Thymus (tissue), 14 donors: Measurements from ENCODE around the gene TRMT13. TPM values are rescaled to one million over a fixed set of nuclear protein-coding genes. Genes with fewer than 3 reads are reported as not detected.

Experiments
- DNase-seq, 9 donors: peaks; one replicate each; pipeline ENCODE4 v3.0.0-alpha.2; 2013; ENCODE audit warnings: low spot score in 9 of 9, low read depth in 6 of 9, missing footprints in 1 of 9
- H3K27ac ChIP-seq, 2 donors: one replicate each; pipeline ENCODE4 v1.5.1; 2013; ENCODE audit warnings: control low read depth in 1 of 2, low read depth in 1 of 2, low read length in 1 of 2, mild to moderate bottlenecking in 1 of 2, moderate library complexity in 1 of 2
- H3K27me3 ChIP-seq, 2 donors: one replicate each; pipeline ENCODE4 v1.5.1; 2013; ENCODE audit warnings: low read length in 1 of 2; ENCODE audit not compliant: control insufficient read depth in 2 of 2, insufficient read depth in 1 of 2
- H3K36me3 ChIP-seq, 2 donors: one replicate each; pipeline ENCODE4 v1.5.1; 2013; ENCODE audit warnings: low read length in 1 of 2, mild to moderate bottlenecking in 1 of 2, moderate library complexity in 1 of 2; ENCODE audit not compliant: control insufficient read depth in 2 of 2, insufficient read depth in 2 of 2
- H3K4me1 ChIP-seq, 2 donors: one replicate each; pipeline ENCODE4 v1.5.1; 2013; ENCODE audit warnings: low read length in 2 of 2; ENCODE audit not compliant: control insufficient read depth in 2 of 2, insufficient read depth in 2 of 2
- H3K4me3 ChIP-seq, 2 donors: one replicate each; pipeline ENCODE4 v1.5.1; 2013; ENCODE audit warnings: low read length in 2 of 2, control low read depth in 1 of 2, mild to moderate bottlenecking in 1 of 2
- H3K9me3 ChIP-seq, 2 donors: one replicate each; pipeline ENCODE4 v1.5.1; 2013; ENCODE audit warnings: low read length in 1 of 2, mild to moderate bottlenecking in 1 of 2; ENCODE audit not compliant: control insufficient read depth in 2 of 2, insufficient read depth in 1 of 2
- WGBS: extraction: QIAGEN DNeasy Blood & Tissue Kit; methylation state at CpG from one replicate; pipeline ENCODE4 v1.1.7; 2013; 5-methylcytosine and 5-hydroxymethylcytosine counted together
- long read RNA-seq, 10 donors: transcript quantifications; one replicate each; lab custom pipeline, GENCODE V29; 2026
- polyA plus RNA-seq: library from polyadenylated mRNA; stranded (reverse); fragments of 200-250 nt; gene quantifications from one replicate; pipeline ENCODE4 v1.2.3, GENCODE V29; 2013
- total RNA-seq: library from RNA; stranded (reverse); fragments of 120-200 nt; gene quantifications from one replicate; pipeline ENCODE4 v1.2.4, GENCODE V29; 2013
- donor health status: healthy.

Gene TRMT13, protein sequence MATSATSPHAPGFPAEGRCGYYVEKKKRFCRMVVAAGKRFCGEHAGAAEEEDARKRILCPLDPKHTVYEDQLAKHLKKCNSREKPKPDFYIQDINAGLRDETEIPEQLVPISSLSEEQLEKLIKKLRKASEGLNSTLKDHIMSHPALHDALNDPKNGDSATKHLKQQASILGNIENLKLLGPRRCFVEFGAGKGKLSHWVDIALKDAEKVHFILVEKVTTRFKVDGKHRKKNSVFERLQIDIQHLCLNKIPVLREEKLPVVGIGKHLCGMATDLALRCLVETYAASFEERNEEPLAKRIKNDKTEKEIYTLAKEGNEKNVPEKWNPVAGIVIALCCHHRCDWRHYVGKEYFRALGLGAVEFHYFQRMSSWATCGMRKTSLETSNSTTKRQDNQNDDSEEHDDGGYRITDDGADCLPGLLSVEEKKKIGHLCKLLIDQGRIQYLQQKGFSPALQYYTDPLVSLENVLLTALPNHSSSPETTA
- total RNA-seq (15.8 TPM), polyA plus RNA-seq (24.7 TPM)
- long read RNA-seq, donor 1, partial matches to known transcripts, result 0 of 1 reads
- long read RNA-seq, donor 1, other reads (novel, unspliced or antisense), result 0 of 1 reads
- long read RNA-seq, donor 2, partial matches to known transcripts, result 77 of 79 reads
- long read RNA-seq, donor 2, other reads (novel, unspliced or antisense), result 0 of 79 reads
- long read RNA-seq, donor 3, partial matches to known transcripts, result 0 of 5 reads
- long read RNA-seq, donor 3, other reads (novel, unspliced or antisense), result 0 of 5 reads
- long read RNA-seq, donor 4, partial matches to known transcripts, result 6 of 6 reads
- long read RNA-seq, donor 4, other reads (novel, unspliced or antisense), result 0 of 6 reads
- long read RNA-seq, donor 5, partial matches to known transcripts, result 5 of 11 reads
- long read RNA-seq, donor 5, other reads (novel, unspliced or antisense), result 0 of 11 reads
- long read RNA-seq, donor 6, partial matches to known transcripts, result 0 of 1 reads
- long read RNA-seq, donor 6, other reads (novel, unspliced or antisense), result 0 of 1 reads
- long read RNA-seq, donor 7, partial matches to known transcripts, result 17 of 20 reads
- long read RNA-seq, donor 7, other reads (novel, unspliced or antisense), result 0 of 20 reads
- long read RNA-seq, donor 8, partial matches to known transcripts, result 0 of 1 reads
- long read RNA-seq, donor 8, other reads (novel, unspliced or antisense), result 0 of 1 reads
- long read RNA-seq, donor 9, partial matches to known transcripts, result 0 of 2 reads
- long read RNA-seq, donor 9, other reads (novel, unspliced or antisense), result 0 of 2 reads
- long read RNA-seq, donor 10, partial matches to known transcripts, result 0 of 1 reads
- long read RNA-seq, donor 10, other reads (novel, unspliced or antisense), result 0 of 1 reads

DNA sequence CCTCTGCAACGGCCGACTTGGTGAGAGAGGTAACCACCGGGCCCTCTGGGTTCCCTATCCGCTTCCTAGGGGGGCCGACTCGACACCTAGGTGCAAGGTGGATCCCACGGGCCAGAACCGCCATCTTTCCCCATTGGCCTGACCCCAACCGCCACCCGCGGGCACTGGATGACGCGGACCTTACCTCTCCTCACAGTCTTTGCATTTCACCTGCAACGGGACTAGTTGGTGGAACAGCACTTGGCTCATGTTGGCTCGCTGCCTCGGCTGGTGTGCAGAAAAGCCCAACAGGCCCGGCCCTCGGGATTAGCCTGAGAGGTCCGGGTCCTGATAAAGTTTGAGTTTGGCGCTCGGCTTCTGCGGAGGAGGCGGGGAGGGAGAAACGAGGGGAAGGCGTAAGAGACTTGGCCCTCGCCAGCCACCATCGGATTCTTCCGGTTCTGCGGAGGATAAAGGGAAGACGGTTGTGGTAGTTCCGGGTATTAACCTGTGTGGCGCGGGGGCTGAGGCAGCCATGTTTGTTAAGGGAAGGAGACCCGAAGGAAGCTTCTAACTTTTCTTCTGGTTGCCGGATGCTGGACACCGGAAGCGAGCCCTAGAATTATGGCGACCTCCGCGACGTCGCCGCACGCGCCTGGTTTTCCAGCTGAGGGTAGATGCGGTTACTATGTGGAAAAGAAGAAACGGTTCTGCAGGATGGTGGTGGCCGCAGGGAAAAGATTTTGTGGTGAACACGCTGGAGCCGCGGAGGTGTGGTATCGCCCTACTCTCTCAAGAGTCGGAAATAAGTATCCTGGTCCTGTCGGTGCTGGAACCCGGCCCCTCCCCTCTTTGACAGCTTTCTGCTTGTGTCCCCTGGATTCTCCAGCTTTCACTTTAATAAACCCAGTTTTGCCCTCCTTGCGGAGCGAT is at the start of gene TRMT13, which contains the start of gene SASS6:
Gene TRMT13 (plus strand): TSS at position 598 of the 912 bp plus-strand sequence. CDS start 6 bp downstream, at position 604.
Gene SASS6 (minus strand): TSS at position 365 of the 912 bp plus-strand sequence. CDS start 116 bp downstream, at position 249.
- H3K27ac ChIP-seq, result peak within 1 kb of the TSS; percentile 18 to 75
- H3K27me3 ChIP-seq, result no peaks in the 10 kb centered on the region
- peak within 1 kb of the TSS; percentile 65 to 87 for H3K4me3 ChIP-seq
- WGBS, result under 1% methylated on average over 57 of the region's 57 CpGs
- H3K36me3 ChIP-seq, result peaks cover 8 to 11% of the 10 kb centered on the region in 2 donors
- DNase-seq, result peak; percentile 89 to 99 (median 96)
- H3K4me1 ChIP-seq, result peaks cover 7 to 15% of the 10 kb centered on the region in 2 donors
- H3K9me3 ChIP-seq, result no peaks in the 10 kb centered on the region

DNA sequence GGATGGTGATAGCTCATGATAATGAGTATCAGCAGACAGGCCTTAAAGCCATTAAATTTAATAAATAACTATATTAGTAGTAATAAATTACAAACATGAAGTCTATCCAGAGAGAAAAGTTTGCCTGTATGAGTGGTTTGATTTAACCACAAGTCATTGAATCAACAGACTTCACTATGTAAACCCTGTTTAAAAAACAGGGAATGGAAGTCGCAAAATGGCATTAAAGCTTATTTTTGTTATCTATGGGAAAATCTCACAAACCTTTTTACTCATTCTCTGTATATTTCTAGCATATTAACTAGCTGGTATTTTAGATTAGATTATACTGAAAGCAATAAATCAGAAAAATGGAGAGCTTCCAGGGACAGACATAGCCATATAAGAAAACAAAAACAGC is 45.6 kb upstream of the TRMT13 start:
- no peak overlapping the region for H3K4me3 ChIP-seq
- WGBS, result 97% methylated on average over 1 of the region's 1 CpG
- no peaks in the 10 kb centered on the region for H3K27me3 ChIP-seq
- no peaks in the 10 kb centered on the region for H3K4me1 ChIP-seq
- peaks cover 5 to 28% of the 10 kb centered on the region in 2 donors for H3K36me3 ChIP-seq
- no peaks in the 10 kb centered on the region for H3K9me3 ChIP-seq
- no peak overlapping the region for H3K27ac ChIP-seq
- no peak for DNase-seq

DNA sequence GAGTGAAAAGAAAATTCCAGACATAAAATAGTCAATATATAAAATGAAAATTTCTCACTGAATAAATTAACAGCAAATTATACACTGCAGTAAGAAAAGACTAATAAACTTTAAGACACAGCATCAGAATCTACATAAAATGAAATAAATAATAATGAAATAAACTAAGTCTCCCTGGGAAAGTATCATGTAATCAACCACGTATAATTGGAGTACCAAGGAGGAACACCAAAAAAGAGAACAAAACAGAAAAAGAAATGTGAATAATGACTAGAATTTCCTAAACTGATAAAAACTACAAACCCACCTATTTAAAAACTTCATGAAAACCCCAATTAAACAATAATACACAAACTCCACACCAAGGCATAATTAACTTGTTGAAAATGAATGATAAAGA is 43.9 kb upstream of the TRMT13 start:
- Histone ChIP-seq H3K27me3 (no peaks in the 10 kb centered on the region), H3K4me1 (no peaks in the 10 kb centered on the region), H3K36me3 (peaks cover 11 to 34% of the 10 kb centered on the region in 2 donors), H3K4me3 (no peak overlapping the region), H3K9me3 (no peaks in the 10 kb centered on the region), H3K27ac (no peak overlapping the region)
- DNase-seq, result no peak
- WGBS, result 98% methylated on average over 1 of the region's 1 CpG

- H3K27ac ChIP-seq, result no peak overlapping the region
- no peaks in the 10 kb centered on the region for H3K9me3 ChIP-seq
- no peak overlapping the region for H3K4me3 ChIP-seq
- WGBS, result 98% methylated on average over 3 of the region's 3 CpGs
- no peak for DNase-seq
- peaks cover 11 to 31% of the 10 kb centered on the region in 2 donors for H3K36me3 ChIP-seq
- no peaks in the 10 kb centered on the region for H3K27me3 ChIP-seq
- no peaks in the 10 kb centered on the region for H3K4me1 ChIP-seq
Observed at GRCh38 chr1:100090471-100090870, 42.5 kb upstream of the TRMT13 start.

DNA sequence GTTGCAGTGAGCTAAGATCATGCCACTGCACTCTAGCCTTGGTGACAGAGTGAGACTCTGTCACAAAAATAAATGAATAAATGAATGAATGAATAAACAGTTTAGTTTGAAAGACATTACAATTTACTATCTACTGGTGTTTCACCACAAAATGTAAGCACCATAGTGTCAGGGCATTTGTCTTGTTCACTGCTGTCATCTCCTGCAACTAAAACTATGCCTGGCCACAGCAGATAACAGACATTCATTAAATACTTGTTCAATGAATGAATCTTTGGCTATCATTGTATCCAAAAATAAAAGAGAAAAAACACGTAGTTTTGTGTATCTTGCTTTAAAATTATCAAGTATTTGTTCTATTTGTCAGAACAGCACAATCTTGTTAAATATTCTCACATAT is 32.8 kb upstream of the TRMT13 start:
- Histone ChIP-seq H3K27ac (no peak overlapping the region), H3K36me3 (peaks cover 14 to 39% of the 10 kb centered on the region in 2 donors), H3K27me3 (no peaks in the 10 kb centered on the region), H3K4me1 (no peaks in the 10 kb centered on the region), H3K9me3 (no peaks in the 10 kb centered on the region), H3K4me3 (no peak overlapping the region)
- 99% methylated on average over 1 of the region's 1 CpG for WGBS
- no peak for DNase-seq

DNA sequence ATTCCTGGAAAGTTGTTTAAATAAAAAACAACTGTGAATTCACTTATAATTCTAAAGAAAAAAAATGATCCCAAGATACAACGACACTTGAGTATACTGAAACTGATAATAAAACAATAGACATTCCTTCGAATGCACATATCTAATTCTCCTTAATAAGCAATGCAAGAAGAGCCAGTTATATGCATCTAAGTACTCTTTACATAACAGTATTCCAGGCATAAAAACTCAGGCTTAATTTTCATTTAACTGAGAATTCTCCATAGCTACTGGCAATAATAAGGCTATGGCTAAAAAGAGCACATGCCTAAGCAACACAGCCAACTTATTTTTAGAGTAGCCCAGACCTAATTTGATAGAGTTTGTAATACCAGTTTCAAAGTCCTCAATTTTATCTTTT is 31.4 kb upstream of the TRMT13 start:
- no peak overlapping the region for H3K27ac ChIP-seq
- H3K36me3 ChIP-seq, result peaks cover 14 to 42% of the 10 kb centered on the region in 2 donors
- H3K4me1 ChIP-seq, result no peaks in the 10 kb centered on the region
- H3K4me3 ChIP-seq, result no peak overlapping the region
- no peaks in the 10 kb centered on the region for H3K27me3 ChIP-seq
- no peak for DNase-seq
- 97% methylated on average over 2 of the region's 2 CpGs for WGBS
- no peaks in the 10 kb centered on the region for H3K9me3 ChIP-seq

GRCh38 chr1:100107696-100108095 is 25.3 kb upstream of the TRMT13 start:
- Histone ChIP-seq H3K36me3 (peaks cover 5 to 37% of the 10 kb centered on the region in 2 donors), H3K4me1 (no peaks in the 10 kb centered on the region), H3K27ac (no peak overlapping the region), H3K9me3 (no peaks in the 10 kb centered on the region), H3K4me3 (no peak overlapping the region), H3K27me3 (no peaks in the 10 kb centered on the region)
- WGBS, result 99% methylated on average over 4 of the region's 4 CpGs
- DNase-seq, result no peak

DNA sequence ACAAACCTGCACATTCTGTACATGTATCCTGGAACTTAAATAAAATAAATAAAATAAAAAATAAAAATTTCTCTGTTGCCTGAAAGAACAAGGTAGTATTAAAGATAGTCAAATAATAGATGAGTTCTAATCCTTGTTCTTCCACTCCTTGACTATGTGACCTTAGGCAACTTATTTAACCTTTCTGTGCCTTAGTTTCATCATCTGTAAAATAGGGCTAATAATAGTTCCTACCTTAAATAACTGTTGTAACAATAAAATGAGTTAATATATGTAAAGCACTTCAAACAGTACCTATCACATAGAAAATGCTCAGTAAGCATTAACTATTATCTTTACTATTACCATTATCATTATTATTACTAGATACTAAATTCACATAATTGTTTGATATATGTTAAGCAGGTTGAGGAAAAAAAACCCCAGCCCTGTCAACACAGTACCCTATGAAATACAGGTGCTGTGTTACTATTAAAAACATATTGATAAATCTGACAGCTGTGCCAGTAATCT is 23.4 kb upstream of the TRMT13 start:
- Histone ChIP-seq H3K27me3 (no peaks in the 10 kb centered on the region), H3K4me1 (no peaks in the 10 kb centered on the region), H3K27ac (no peak overlapping the region), H3K36me3 (peaks cover 0 to 22% of the 10 kb centered on the region in 2 donors), H3K4me3 (no peak overlapping the region), H3K9me3 (no peaks in the 10 kb centered on the region)
- no peak for DNase-seq
